A204.1 (cell line): Measurements from ENCODE around the gene NME1.
"Not testable (repeated sequence)": the region's sequence is repeated elsewhere in the genome, so short reads cannot be mapped to it uniquely, and the experiment has no call there.

ENCODE experiments used
- FAIRE-seq: peaks from 2 replicates; lab custom pipeline; 2012; peaks lifted over from hg19 to GRCh38; lab: Jason Lieb, UNC

NME1 gene

GRCh38 chr17:51147650-51148049 lies 5.7 kb upstream of the NME1 start:
- FAIRE-seq: no peak

GRCh38 chr17:51149163-51149562 lies 4.2 kb upstream of the NME1 start:
- no peak for FAIRE-seq

- FAIRE-seq: no peak
These were observed 2.4 kb upstream of the NME1 start for GRCh38 chr17:51150932-51151331.

- FAIRE-seq: no peak
These were observed 571 bp upstream of the NME1 start for GRCh38 chr17:51152766-51153209.

- FAIRE-seq: no peak
These were observed 817 bp downstream of the NME1 start for GRCh38 chr17:51154176-51154575.

- no peak for FAIRE-seq
These were observed 2.1 kb downstream of the NME1 start for GRCh38 chr17:51155416-51155815.

- FAIRE-seq: no peak
These were observed 6.2 kb downstream of the NME1 start for GRCh38 chr17:51159604-51160003.

- FAIRE-seq: no peak
These were observed 8.2 kb downstream of the NME1 start for GRCh38 chr17:51161541-51161940.

- no peak for FAIRE-seq
These were observed 11.7 kb downstream of the NME1 start for GRCh38 chr17:51164911-51165679.

- no peak for FAIRE-seq
These were observed 12.4 kb downstream of the NME1 start for GRCh38 chr17:51165680-51166197.

- no peak for FAIRE-seq
These were observed 13.0 kb downstream of the NME1 start, which contains the start of gene NME2 for GRCh38 chr17:51166198-51166986. Gene NME2 (plus strand): TSS chr17:51166411. CDS start chr17:51166831, 420 bp downstream.

GRCh38 chr17:51166987-51167931 lies 13.9 kb downstream of the NME1 start:
- FAIRE-seq: no peak

- FAIRE-seq: no peak
These were observed 16.0 kb downstream of the NME1 start for GRCh38 chr17:51169340-51169739.

GRCh38 chr17:51170736-51171135 lies 17.4 kb downstream of the NME1 start:
- no peak for FAIRE-seq

- not testable (repeated sequence) for FAIRE-seq
These were observed 18.7 kb downstream of the NME1 start for GRCh38 chr17:51172030-51172429.

- FAIRE-seq: no peak
These were observed 27.1 kb downstream of the NME1 start for GRCh38 chr17:51180486-51180885.

- no peak for FAIRE-seq
These were observed 30.8 kb downstream of the NME1 start for GRCh38 chr17:51184124-51184523.

GRCh38 chr17:51185763-51186332 lies 32.5 kb downstream of the NME1 start:
- FAIRE-seq: no peak

- FAIRE-seq: no peak
These were observed 35.0 kb downstream of the NME1 start for GRCh38 chr17:51188271-51188833.

- no peak for FAIRE-seq
These were observed 35.8 kb downstream of the NME1 start for GRCh38 chr17:51189162-51189561.

- no peak for FAIRE-seq
These were observed 36.3 kb downstream of the NME1 start for GRCh38 chr17:51189628-51190027.
